SK-N-SH (cell line): ENCODE results near the gene MYD88.

Source experiments
- EP300 ChIP-seq, 2 experiments: IDR thresholded peaks; 2 replicates each; pipeline versions ENCODE4 v1.4.0 to v1.6.1; 2012; ENCODE audit warnings: borderline replicate concordance in 1 of 2, low read depth in 1 of 2, low read length in 1 of 2
- EZH2phosphoT487 ChIP-seq: fragments of 200-600 bp; sonication (generic); IDR thresholded peaks from 2 replicates; pipeline ENCODE4 v1.6.1; 2017; ENCODE audit warnings: low read depth, mixed run types, mild to moderate bottlenecking, antibody characterized with exemption, moderate library complexity, borderline replicate concordance
- GATA2 ChIP-seq: sonication (generic); formaldehyde crosslinking; IDR thresholded peaks from 2 replicates; pipeline ENCODE4 v1.5.0; 2020; ENCODE audit warnings: mild to moderate bottlenecking, missing genetic modification reagents
- POLR2AphosphoS5 ChIP-seq: IDR thresholded peaks from 2 replicates; pipeline ENCODE4 v1.6.1; 2012; ENCODE audit warnings: low read depth, low read length
- RAD21 ChIP-seq: IDR thresholded peaks from 2 replicates; pipeline ENCODE4 v1.6.1; 2012; ENCODE audit warnings: mild to moderate bottlenecking, low read length
- SIN3A ChIP-seq: IDR thresholded peaks from 2 replicates; pipeline ENCODE4 v1.6.1; 2012; ENCODE audit warnings: low read depth, mild to moderate bottlenecking, low read length, moderate library complexity, borderline replicate concordance
- TAF1 ChIP-seq: IDR thresholded peaks from 2 replicates; pipeline ENCODE4 v1.6.1; 2012; ENCODE audit warnings: low read depth, mild to moderate bottlenecking, low read length, moderate library complexity, borderline replicate concordance
- TF ChIP-seq, protein P1 (sequence below): IDR thresholded peaks from 2 replicates; pipeline ENCODE4 v1.4.0; 2012; ENCODE audit warnings: low read depth, borderline replicate concordance
- TF ChIP-seq, protein P2 (sequence below): fragments of 200-600 bp; sonication (generic); IDR thresholded peaks from 2 replicates; pipeline ENCODE4 v1.6.1; 2017; ENCODE audit warnings: antibody characterized with exemption, mild to moderate bottlenecking, moderate library complexity

DNA sequence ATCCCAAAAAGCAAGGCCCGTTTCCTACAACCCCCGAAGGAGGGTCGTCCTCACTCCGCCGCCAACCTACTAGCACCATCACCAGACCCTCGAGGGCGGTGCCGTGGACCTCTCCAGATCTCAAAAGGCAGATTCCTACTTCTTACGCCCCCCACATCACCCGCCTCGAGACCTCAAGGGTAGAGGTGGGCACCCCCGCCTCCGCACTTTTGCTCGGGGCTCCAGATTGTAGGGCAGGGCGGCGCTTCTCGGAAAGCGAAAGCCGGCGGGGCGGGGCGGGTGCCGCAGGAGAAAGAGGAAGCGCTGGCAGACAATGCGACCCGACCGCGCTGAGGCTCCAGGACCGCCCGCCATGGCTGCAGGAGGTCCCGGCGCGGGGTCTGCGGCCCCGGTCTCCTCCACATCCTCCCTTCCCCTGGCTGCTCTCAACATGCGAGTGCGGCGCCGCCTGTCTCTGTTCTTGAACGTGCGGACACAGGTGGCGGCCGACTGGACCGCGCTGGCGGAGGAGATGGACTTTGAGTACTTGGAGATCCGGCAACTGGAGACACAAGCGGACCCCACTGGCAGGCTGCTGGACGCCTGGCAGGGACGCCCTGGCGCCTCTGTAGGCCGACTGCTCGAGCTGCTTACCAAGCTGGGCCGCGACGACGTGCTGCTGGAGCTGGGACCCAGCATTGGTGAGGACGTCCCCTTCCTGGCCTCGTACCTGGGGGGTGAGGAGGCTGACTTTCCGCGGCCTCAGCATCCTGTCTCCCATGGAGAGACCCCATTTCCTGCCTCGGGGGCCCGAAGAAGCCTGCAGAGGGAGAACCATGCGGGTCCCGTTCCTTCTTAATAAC is at the start of gene MYD88:
- TF ChIP-seq, protein P1, sequence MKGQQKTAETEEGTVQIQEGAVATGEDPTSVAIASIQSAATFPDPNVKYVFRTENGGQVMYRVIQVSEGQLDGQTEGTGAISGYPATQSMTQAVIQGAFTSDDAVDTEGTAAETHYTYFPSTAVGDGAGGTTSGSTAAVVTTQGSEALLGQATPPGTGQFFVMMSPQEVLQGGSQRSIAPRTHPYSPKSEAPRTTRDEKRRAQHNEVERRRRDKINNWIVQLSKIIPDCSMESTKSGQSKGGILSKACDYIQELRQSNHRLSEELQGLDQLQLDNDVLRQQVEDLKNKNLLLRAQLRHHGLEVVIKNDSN: no peak
- TF ChIP-seq, protein P2, sequence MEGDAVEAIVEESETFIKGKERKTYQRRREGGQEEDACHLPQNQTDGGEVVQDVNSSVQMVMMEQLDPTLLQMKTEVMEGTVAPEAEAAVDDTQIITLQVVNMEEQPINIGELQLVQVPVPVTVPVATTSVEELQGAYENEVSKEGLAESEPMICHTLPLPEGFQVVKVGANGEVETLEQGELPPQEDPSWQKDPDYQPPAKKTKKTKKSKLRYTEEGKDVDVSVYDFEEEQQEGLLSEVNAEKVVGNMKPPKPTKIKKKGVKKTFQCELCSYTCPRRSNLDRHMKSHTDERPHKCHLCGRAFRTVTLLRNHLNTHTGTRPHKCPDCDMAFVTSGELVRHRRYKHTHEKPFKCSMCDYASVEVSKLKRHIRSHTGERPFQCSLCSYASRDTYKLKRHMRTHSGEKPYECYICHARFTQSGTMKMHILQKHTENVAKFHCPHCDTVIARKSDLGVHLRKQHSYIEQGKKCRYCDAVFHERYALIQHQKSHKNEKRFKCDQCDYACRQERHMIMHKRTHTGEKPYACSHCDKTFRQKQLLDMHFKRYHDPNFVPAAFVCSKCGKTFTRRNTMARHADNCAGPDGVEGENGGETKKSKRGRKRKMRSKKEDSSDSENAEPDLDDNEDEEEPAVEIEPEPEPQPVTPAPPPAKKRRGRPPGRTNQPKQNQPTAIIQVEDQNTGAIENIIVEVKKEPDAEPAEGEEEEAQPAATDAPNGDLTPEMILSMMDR: no peak
- TF ChIP-seq POLR2AphosphoS5: peak; percentile 77
- TF ChIP-seq TAF1: peak; percentile 67
- no peak for TF ChIP-seq GATA2 (CRISPR knock-in tag)
- TF ChIP-seq EZH2phosphoT487: no peak
- TF ChIP-seq SIN3A: no peak
- no peak for TF ChIP-seq RAD21
- TF ChIP-seq EP300 (IDR thresholded peaks at IDR 0.05; ENCODE audit: borderline replicate concordance in 1 of 2, low read depth in 1 of 2, low read length in 1 of 2): no peak
